Measurements from ENCODE around the gene HS6ST3. TPM values are rescaled to one million over a fixed set of nuclear protein-coding genes. Genes with fewer than 3 reads are reported as not detected.
A peak's percentile ranks its signal among the peaks of the same experiment; 100 is the strongest.

The HS6ST3 gene
- total RNA-seq, 1 donor from 2014 or later = under 0.01 TPM

GRCh38 chr13:96539791-96540190 is 449.9 kb downstream of the HS6ST3 start:
- no peak for DNase-seq (ENCODE audit: low read depth)

- DNase-seq (ENCODE audit: low read depth) = no peak
These were observed 450.8 kb downstream of the HS6ST3 start for GRCh38 chr13:96540670-96541069.

GRCh38 chr13:96542986-96543385 is 453.1 kb downstream of the HS6ST3 start:
- no peak for DNase-seq (ENCODE audit: low read depth)

- no peak for DNase-seq (ENCODE audit: low read depth)
These were observed 455.1 kb downstream of the HS6ST3 start for GRCh38 chr13:96544957-96545356.

- DNase-seq (ENCODE audit: low read depth) = no peak
These were observed 456.6 kb downstream of the HS6ST3 start for GRCh38 chr13:96546463-96546862.

- DNase-seq (ENCODE audit: low read depth) = peak; percentile 3
These were observed 461.6 kb downstream of the HS6ST3 start for GRCh38 chr13:96551546-96551945.

- DNase-seq (ENCODE audit: low read depth) = no peak
These were observed 462.7 kb downstream of the HS6ST3 start for GRCh38 chr13:96552559-96552958.

- no peak for DNase-seq (ENCODE audit: low read depth)
These were observed 463.9 kb downstream of the HS6ST3 start for GRCh38 chr13:96553796-96554195.

- DNase-seq (ENCODE audit: low read depth) = no peak
These were observed 483.7 kb downstream of the HS6ST3 start for GRCh38 chr13:96573563-96573962.

- no peak for DNase-seq (ENCODE audit: low read depth)
These were observed 485.8 kb downstream of the HS6ST3 start for GRCh38 chr13:96575423-96576320.

- no peak for DNase-seq (ENCODE audit: low read depth)
These were observed 491.8 kb downstream of the HS6ST3 start for GRCh38 chr13:96581741-96582140.

GRCh38 chr13:96615252-96615651 is 525.3 kb downstream of the HS6ST3 start:
- DNase-seq (ENCODE audit: low read depth) = no peak

- no peak for DNase-seq (ENCODE audit: low read depth)
These were observed 527.6 kb downstream of the HS6ST3 start for GRCh38 chr13:96617528-96617927.

GRCh38 chr13:96621634-96622183 is 531.8 kb downstream of the HS6ST3 start:
- DNase-seq (ENCODE audit: low read depth) = no peak

- no peak for DNase-seq (ENCODE audit: low read depth)
These were observed 539.4 kb downstream of the HS6ST3 start for GRCh38 chr13:96629331-96629730.

GRCh38 chr13:96632536-96633320 is 542.8 kb downstream of the HS6ST3 start:
- DNase-seq (ENCODE audit: low read depth) = no peak

GRCh38 chr13:96636001-96636709 is 546.2 kb downstream of the HS6ST3 start:
- no peak for DNase-seq (ENCODE audit: low read depth)

- no peak for DNase-seq (ENCODE audit: low read depth)
These were observed 547.1 kb downstream of the HS6ST3 start for GRCh38 chr13:96637039-96637438.

- no peak for DNase-seq (ENCODE audit: low read depth)
These were observed 556.2 kb downstream of the HS6ST3 start for GRCh38 chr13:96646101-96646500.

- DNase-seq (ENCODE audit: low read depth) = no peak
These were observed 556.8 kb downstream of the HS6ST3 start for GRCh38 chr13:96646515-96647211.

GRCh38 chr13:96650301-96650886 is 560.5 kb downstream of the HS6ST3 start:
- peak; percentile 93 for DNase-seq (ENCODE audit: low read depth)

Measured in renal cortical epithelial cell (primary cell).